ENCODE results near the gene LAG3. TPM values are rescaled to one million over a fixed set of nuclear protein-coding genes. Genes with fewer than 3 reads are reported as not detected.

The LAG3 gene
- polyA plus RNA-seq, 1 of the 3 experiments (the other 2 are of a cell fraction) = 0.72 TPM

- ChIA-PET CTCF (interaction anchor here (0.9 to 12.7 kb wide), 4 partner anchors 12 to 66 kb away, joined by 3 to 343 read pairs (median 9); partner anchors contain the start of genes LAG3 and PTMS), POLR2A (no interaction called here)
- Histone ChIP-seq H3K9ac (no peak overlapping the region), H3K36me3 (replicated peaks in 1 of 2; ENCODE audit: control insufficient read depth in 1 of 2, insufficient read depth in 2 of 2, low read length in 1 of 2) (no peaks in the 10 kb centered on the region), H3K9me3 (no peaks in the 10 kb centered on the region), H2AFZ (ENCODE audit: low read depth) (no peak overlapping the region), H3K9me2 (no peaks in the 10 kb centered on the region), H3K79me2 (ENCODE audit: insufficient read depth) (no peaks in the 10 kb centered on the region), H3K27me3 (ENCODE audit: insufficient read depth) (no peaks in the 10 kb centered on the region), H3K4me3 (ENCODE audit: low read depth in 2 of 2, low read length in 1 of 2) (no peak overlapping the region), H3F3A (replicated peaks; ENCODE audit: insufficient read depth) (peaks cover 2% of the 10 kb centered on the region), H3K4me1 (ENCODE audit: control insufficient read depth in 1 of 2, insufficient read depth in 2 of 2, low read depth in 1 of 2, low read length in 1 of 2) (peaks cover 2 to 12% of the 10 kb centered on the region in 2 experiments), H4K20me1 (ENCODE audit: insufficient read depth) (no peaks in the 10 kb centered on the region), H3K27ac (ENCODE audit: low read depth in 2 of 2, low read length in 1 of 2) (no peak overlapping the region), H3K4me2 (no peak overlapping the region)
- WGBS (ENCODE audit: low lambda C conversion rate) = 91% methylated on average over 5 of the region's 5 CpGs
- no peak for DNase-seq
- no peak for TF ChIP-seq ZBTB33 (IDR thresholded peaks at IDR 0.05; ENCODE audit: borderline replicate concordance, low read depth)
- TF ChIP-seq MEF2A (IDR thresholded peaks at IDR 0.05; ENCODE audit: borderline replicate concordance, low read depth) = no peak
- TF ChIP-seq REST (IDR thresholded peaks at IDR 0.05; ENCODE audit: low read depth, low read length) = no peak
- no peak for TF ChIP-seq TAF1 (IDR thresholded peaks at IDR 0.05; ENCODE audit: borderline replicate concordance, low read depth, low read length)
- no peak for TF ChIP-seq FOSL2 (IDR thresholded peaks at IDR 0.05; ENCODE audit: borderline replicate concordance, low read depth)
- TF ChIP-seq POLR2AphosphoS5 (IDR thresholded peaks at IDR 0.05; ENCODE audit: low read depth, low read length) = no peak
- TF ChIP-seq CTCF (IDR thresholded peaks at IDR 0.05) = no peak
- TF ChIP-seq SIN3A (IDR thresholded peaks at IDR 0.05; ENCODE audit: borderline replicate concordance, low read depth, low read length) = no peak
- no peak for TF ChIP-seq TEAD4 (IDR thresholded peaks at IDR 0.05; ENCODE audit: borderline replicate concordance, insufficient read depth)
- TF ChIP-seq GABPA (IDR thresholded peaks at IDR 0.05; ENCODE audit: low read depth) = no peak
- no peak for TF ChIP-seq RFX5 (IDR thresholded peaks at IDR 0.05; ENCODE audit: low read length)
These were observed 12.6 kb upstream of the LAG3 start for GRCh38 chr12:6759741-6760140.
